Measurements from ENCODE around the gene MOGAT3. TPM values are rescaled to one million over a fixed set of nuclear protein-coding genes. Genes with fewer than 3 reads are reported as not detected.
A peak's percentile ranks its signal among the peaks of the same experiment; 100 is the strongest.

The MOGAT3 gene
- total and polyA plus RNA-seq, 9 of the 15 experiments (the other 6 are each of a cell fraction or from before 2014, with no cell fraction given): 0.07 to 0.17 (median 0.13) TPM; not detected in 6

- TF ChIP-seq E2F4 (CRISPR knock-in tag; IDR thresholded peaks at IDR 0.05; ENCODE audit: low read depth): peak; percentile 92
- TF ChIP-seq CBFA2T3 (IDR thresholded peaks at IDR 0.05): no peak
- no peak for TF ChIP-seq ARNT (IDR thresholded peaks at IDR 0.05)
- TF ChIP-seq ZZZ3 (IDR thresholded peaks at IDR 0.05): no peak
- peak in 1 of 2 experiments; percentile 96; a peak in 2 of 4 replicates for TF ChIP-seq SRF (CRISPR knock-in tag; IDR thresholded peaks at IDR 0.05)
- TF ChIP-seq MLX (CRISPR knock-in tag; conservative IDR thresholded peaks at IDR 0.05): peak in 1 of 2 experiments; percentile 95; a peak in 2 of 4 replicates
- no peak for TF ChIP-seq HDGF (IDR thresholded peaks at IDR 0.05)
- no peak for TF ChIP-seq ZNF449 (CRISPR knock-in tag; IDR thresholded peaks at IDR 0.05)
- TF ChIP-seq CTCF (IDR thresholded peaks at IDR 0.05 in 2 of 3, conservative IDR thresholded peaks at IDR 0.05 in 1 of 3; ENCODE audit: insufficient read depth in 2 of 3, low read depth in 1 of 3, low read length in 3 of 3): no peak
- peak; percentile 100 for TF ChIP-seq EHMT2 (IDR thresholded peaks at IDR 0.05)
- TF ChIP-seq SFPQ (IDR thresholded peaks at IDR 0.05; ENCODE audit: low read depth, low read length): no peak
- TF ChIP-seq IRF1 (CRISPR knock-in tag; IDR thresholded peaks at IDR 0.05; ENCODE audit: borderline replicate concordance): peak; percentile 96
- TF ChIP-seq DIDO1 (tag; IDR thresholded peaks at IDR 0.05; ENCODE audit: low read depth): no peak
- TF ChIP-seq CTBP1 (IDR thresholded peaks at IDR 0.05; ENCODE audit: borderline replicate concordance): peak; percentile 92
- peak; percentile 89 for TF ChIP-seq PCBP1 (IDR thresholded peaks at IDR 0.05; ENCODE audit: low read depth, low read length, poor library complexity, severe bottlenecking)
- no peak for TF ChIP-seq RBM14 (IDR thresholded peaks at IDR 0.05; ENCODE audit: borderline replicate concordance, insufficient read depth, low read depth, low read length)
- no peak for TF ChIP-seq POLR2AphosphoS5 (IDR thresholded peaks at IDR 0.05; ENCODE audit: control insufficient read depth, insufficient read depth, low read depth, low read length)
- TF ChIP-seq SNIP1 (IDR thresholded peaks at IDR 0.05; ENCODE audit: low read depth): no peak
These were observed 35.5 kb downstream of the MOGAT3 start, which contains the start of gene VGF (continued) for GRCh38 chr7:101165075-101165957.

Data from K562 (cell line).